GM18909 (cell line): ENCODE measurements around the gene CENPN.

Experiments
- ATAC-seq: cut with Tn5 transposase; IDR thresholded peaks from one replicate; pipeline ENCODE4 v1.9.1; 2021; ENCODE audit warnings: mild to moderate bottlenecking; ENCODE audit not compliant: unreplicated experiment, poor library complexity

CENPN gene

DNA sequence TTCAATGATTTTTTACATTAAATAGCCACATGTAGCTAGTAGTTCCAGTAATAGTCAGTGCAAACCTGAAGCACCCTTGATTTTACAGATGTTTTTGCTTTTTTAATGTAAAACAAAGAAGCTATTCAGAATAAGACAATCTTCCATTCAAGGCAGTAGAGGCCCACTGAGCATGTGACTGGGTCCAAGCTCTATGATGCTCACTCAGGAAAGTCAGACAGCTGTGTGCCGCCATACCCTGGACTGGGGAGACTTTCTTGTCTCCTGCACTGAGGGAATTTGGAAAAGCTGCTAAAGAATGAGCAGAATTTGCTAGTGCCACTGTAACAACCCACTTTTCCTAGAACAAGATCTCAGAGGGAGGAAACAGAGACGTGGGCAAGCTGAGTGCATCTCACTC, 11.5 kb downstream of the CENPN start:
- ATAC-seq: no peak

DNA sequence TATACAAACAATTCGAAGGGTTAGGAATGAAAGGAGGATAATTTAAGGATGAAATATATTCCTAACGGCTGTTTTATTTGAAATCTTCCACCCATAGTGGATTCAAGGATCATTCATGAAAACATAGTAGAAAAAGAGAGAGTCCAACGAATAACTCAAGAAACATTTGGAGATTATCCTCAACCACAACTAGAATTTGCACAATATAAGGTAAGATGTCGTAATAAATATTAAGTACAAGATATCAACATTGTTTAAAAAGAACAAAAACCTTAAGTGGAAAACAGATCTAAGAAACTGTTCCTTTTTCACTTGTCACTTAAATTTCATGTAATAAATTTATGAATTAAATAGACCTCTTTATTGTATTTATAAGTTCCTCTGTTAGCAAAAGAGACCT, 19.4 kb downstream of the CENPN start:
- ATAC-seq: no peak

DNA sequence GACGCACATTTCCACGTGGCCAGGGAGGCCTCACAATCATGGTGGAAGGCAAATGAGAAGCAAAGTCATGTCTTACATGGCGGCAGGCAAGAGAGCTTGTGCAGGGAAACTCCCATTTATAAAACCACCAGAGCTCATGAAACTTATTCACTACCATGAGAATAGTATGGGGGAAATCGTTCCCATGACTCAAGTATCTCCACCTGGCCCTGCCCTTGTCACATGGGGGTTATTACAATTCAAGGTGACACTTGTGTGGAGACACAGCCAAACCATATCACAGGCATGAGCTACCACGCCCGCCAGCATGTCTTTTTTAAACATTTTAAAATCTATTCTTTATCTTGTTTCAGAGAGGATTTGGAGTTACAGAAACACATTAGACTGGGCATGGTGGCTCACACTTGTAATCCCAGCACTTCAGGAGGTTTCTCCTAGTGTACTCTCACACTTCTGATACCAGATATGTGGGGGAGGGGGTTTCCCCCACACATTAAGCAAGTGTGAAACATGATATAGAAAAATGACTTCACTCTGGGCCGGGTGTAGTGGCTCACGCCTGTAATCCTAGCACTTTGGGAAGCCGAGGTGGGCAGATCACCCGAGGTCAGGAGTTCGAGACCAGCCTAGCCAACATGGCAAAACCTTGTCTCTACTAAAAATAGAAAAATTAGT, 23.1 kb downstream of the CENPN start:
- ATAC-seq: no peak

DNA sequence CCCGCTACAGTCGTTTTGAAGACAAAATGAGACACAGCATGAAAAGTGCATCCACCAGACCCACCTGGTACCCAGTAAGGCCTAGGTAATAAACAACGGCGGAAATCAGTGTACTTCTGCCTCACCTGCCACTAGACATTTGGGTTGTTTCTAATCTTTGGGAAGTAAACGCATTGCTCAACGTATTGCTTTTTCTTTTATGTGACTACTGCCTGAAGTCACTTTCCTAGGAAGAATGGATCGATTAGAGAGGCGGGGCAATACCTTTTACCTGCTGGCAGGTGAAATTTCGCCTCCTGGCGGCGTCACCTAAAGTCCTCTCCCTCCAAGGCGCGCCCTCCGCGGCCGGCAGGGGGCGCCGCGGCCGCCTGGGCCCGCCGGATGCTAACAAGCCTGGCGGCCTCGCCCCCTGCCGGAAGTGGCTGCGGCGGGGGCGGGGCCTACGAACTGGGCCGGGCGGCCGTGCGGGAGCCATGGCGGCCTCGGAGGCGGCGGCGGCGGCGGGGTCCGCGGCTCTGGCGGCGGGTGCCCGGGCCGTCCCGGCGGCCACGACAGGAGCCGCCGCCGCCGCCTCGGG, 28.5 kb downstream of the CENPN start, which contains the start of gene ATMIN:
TSS of gene ATMIN (plus strand) at position 445 of the 577 bp plus-strand sequence. CDS start at position 474, 29 bp downstream.
- peak; percentile 94 for ATAC-seq

DNA sequence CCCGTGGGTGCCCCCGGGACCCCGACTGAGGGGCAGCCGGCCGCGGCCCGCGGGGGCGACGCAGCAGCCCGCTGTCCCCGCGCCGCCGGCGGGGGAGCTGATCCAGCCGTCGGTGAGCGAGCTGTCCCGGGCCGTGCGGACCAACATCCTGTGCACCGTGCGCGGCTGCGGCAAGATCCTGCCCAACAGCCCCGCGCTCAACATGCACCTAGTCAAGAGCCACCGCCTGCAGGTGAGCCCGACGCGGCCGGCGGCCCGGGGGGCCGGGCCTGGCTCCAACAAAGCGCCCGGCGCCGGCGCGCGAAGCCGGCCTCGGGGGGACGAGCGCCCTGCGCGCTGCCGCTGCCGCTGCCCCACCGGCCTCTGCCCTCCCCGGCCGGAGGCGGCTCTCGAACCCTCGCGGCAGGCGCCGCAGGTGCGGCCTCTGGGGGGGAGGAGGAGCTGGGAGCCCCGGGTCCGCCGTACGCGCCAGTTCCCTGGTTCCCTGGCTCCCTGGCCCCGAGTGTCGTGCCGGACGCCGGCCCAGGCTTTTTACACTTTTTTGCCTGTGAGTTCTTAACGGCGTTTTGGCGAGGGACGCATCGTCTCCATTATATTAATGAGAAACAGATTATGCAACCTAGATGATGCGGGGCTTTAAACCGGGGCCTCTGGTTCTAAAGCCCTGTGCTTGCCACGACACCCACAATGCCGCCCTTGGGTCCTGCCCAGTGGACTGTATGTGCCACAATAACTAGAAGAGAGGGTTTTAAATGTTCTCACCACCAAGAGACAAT, 29.1 kb downstream of the CENPN start:
- ATAC-seq: peak; percentile 66

DNA sequence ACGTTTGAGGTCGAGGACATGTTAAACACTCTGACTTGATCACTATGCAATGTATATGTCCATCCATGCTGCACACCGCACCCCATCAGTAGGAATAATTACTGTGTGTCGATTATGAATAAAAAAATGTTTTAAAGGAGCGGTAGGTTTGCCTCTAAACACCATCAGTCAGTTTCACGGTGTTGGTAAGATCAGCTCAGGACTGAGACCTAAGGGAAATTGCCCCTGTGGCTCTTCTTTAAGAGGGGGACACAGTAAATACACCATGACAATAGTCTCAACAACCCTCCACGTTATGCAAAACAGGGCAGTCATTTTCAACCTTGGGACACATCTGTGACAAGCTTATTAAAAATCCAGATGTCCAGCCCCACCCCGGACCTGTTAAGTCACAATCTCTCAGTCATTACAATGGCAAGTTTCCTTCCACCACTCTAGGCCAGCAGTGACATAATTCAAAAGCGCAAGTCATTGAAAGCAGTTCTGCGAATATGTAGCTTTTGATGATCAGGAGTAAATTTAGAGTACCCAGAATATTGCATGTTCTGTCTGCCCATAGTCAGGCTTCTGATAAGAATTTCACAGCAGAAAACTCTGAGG, 29.8 kb downstream of the CENPN start:
- no peak for ATAC-seq

DNA sequence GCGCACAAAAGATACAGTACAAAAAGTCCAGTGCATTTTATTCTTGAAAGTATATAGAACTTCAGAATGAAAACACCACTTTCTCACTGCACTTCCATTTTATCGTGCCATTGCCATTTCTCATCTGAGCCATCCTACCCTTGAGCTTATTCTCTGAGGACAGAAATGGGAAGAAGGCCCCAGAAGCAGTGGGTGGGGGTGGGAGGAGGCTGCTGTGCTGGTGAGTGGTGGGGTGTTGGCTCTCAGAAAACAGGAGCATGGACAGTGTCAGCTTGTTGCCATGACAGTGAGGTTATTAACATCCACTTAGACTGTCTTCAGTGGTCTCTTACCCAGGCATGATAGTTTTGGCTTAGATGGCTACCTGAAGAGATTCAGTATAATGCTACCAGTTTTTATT, 33.1 kb downstream of the CENPN start:
- ATAC-seq: no peak

DNA sequence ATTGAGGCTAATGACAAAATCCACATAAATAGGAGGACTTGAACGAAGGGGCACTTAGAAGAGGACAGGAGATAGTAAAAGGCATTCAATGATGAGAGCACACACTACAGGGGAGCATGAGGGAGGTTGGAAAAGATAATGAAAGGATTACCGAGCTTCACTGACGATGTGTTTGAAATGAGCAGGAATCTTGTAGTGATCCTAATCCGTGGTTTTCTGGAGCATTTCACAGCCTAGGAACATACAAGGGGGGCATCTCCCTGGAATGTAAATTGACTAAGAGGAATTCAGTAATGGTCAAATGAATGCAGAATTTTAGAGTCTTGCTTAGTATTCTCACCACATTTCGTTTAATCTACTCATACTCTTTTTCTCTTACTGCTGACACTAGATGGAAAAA, 33.8 kb downstream of the CENPN start:
- ATAC-seq: no peak

DNA sequence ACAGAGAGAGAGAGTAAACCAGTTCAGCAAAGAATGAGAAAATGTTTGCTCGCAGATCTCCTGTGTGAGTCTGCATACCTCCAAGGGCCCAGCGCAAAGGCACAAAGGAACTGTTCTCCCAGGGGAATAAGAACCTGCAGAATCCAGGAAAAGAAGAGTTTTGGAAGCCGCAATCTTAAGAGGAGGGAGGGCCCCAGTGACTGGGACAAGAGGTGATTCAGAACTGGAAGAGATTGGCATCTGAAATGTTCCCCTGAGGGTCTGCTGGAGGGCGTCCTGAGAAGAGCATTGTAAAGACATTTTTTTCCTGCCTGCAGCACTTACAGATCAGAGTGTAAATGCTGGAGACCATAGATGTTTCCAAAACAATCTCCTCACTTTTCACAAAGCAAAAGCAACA, 34.7 kb downstream of the CENPN start:
- no peak for ATAC-seq

DNA sequence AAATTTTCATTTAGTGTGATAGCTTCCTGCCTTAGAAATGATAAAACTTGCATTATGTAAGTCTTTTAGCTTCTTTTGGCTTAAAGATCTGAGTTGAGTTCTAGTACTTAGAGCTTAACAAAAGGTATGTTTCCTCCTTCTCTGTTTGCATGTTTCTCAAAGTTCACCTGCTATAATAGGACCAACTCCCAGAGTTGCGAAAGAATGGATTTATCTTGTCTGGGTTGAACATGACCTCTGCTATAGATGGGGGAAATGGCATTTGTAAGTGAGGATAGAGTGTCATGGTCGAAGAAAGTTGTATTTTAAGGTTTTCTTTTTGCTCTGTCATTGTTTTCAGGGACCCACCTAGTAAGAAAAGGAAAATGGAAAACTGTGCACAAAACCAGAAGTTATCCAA, 35.8 kb downstream of the CENPN start:
- ATAC-seq: no peak

DNA sequence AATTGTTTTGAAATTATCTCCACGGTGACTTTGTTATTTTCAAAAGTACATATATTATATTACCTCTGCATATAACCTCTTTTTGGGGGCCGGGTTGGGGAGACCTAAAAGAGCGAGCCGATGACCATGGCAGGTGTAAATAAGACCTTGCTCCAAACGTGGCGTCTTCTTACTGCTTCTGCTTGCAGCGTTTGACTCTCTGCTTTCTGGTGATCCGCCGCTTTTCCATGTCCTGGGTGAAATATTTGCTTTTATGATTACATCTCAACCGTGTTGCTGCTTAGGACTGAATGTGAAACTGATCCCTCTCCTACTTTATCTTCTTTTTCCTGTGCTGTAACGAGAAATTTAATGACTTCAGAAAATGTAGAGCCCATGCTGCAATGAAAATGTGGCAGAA, 46.7 kb downstream of the CENPN start:
- ATAC-seq: no peak

DNA sequence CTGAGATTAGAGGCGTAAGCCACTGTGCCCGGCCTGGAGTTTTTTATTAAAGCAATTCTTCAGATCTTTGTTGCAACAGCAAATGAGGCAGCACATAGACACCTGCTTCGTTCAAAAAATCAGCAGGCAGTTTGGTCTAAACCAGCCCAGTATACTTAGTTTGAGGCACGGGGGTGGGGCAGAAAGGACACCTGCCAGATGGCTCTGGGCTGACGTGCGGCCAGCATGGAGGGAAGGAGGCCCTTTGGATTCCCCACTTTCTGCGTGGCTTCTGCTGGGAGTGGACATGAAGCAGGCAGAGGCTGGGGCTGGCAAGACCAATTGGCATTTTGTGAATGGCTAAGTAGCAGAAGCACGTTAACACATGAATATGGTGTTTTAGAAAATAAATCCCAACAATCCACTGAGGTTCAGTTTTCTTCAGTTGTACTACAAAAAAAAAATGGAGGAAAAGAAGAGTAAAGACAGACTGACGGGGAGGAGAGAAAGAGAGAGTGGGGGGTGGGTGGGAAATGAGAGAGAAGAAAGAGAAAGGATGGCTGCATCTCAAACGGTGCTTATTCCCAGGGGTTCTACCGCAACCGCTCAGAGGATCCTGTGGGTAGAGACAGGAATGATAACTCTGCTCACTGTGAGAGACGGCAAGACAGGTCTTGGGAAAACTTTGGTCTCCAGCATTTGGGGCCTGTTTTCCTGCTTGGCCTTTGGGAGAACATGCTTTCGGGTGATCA, 53.7 kb downstream of the CENPN start:
- ATAC-seq: no peak

DNA sequence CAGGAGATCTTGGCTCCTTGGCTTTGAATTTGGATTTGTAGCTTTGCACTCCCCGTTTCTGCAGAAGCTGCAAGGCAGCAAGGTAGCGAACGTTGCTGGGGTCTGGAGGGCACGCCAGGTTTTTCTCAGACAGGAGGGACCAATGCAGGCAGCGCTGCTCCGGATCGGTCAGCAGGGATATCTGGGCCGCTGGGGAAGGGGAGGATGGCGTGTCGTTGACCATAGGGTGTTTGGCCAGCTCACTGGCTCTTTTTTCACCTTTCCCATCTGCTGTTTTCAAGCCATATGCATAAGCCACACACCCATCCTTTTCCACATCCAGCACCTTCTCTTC, 54.3 kb downstream of the CENPN start:
- ATAC-seq: no peak

DNA sequence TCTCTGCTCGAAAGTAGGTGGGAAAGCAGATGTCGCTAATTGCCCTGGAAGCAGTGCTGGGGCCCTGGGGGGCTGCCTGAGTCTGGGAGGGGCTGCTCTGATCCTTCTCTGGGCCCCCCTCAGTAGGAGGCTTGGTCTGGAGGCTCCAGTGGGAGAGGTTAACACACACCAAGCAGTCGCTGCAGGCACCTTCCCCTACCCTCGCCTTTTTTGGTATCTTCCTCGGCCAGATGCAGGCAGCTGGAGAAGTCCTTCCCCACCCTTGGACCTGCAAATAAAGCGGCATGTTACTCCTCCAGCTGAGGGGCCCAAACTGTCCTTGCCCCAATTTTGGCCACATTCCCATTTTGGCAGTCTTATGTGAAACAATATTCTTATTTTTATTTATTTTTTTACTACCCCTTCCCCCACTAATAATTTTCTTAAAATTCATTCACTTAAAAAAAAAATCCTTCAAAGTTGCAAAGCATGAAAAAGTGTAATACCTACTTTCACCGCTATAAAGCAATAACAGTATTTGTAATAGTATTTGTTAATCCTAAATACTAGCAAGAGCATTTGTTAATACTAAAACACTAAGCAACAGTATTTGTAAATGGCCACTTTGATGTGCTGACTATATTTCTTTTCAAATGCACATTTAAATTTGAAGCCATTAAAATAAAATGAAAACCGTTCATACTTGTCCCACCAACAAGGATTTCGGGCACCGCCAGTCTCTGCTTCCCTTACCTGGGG, 55.0 kb downstream of the CENPN start:
- ATAC-seq: no peak

DNA sequence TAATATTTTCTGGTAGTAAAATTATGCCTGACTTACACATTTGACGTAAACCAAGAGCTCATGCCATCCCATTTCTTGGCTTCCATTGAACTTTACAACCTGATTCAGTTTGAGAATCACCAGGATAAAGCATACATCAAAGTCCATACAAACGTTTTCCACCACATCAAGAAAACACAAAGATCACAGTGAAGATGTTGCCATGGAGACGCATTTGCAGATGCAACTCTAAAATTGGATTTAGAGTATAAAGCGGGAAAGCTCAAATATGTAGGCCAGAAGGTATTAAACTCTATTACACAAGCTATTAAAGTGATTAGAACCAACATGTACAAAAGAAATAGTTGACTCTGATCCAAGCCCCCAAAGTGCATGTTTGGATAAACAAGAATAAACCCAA, 59.7 kb downstream of the CENPN start:
- ATAC-seq: no peak

DNA sequence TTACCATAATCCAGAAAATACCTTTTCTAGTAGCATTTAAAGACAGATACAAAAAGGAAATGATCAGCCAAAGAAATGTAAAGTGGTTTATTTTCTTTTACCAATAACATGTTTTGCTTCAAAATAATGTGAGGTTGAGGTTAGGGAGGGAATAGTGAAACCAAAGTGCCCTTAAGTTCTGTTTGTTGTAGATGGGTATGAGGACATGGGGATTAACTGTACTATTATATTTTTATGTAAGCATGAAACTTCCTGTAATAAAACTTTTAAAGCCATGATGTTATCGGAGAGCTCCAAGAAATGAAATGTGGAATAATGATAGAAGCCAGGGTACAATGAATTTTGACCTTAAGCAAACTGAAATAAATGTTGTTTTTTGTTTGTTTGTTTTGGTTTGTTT, 60.2 kb downstream of the CENPN start:
- ATAC-seq: no peak

DNA sequence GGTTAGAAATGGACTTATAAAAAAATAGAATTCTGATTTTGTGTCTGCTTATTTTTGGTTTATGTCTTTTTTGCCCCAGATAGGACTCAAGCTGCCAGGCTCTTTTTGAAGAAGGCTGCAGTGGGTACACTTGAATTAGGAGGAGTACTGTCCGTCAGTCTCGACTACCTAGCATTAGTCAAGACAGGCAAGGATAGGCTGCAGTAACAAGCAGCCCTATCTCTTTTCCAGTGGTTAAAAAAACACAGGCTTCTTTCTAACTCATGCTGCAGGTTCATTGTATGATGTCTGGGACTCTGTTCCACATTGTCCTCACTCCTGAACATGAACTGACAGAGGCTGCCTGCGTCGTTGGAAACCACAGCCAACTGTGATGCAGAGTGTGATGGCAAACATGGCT, 62.0 kb downstream of the CENPN start:
- ATAC-seq: no peak

DNA sequence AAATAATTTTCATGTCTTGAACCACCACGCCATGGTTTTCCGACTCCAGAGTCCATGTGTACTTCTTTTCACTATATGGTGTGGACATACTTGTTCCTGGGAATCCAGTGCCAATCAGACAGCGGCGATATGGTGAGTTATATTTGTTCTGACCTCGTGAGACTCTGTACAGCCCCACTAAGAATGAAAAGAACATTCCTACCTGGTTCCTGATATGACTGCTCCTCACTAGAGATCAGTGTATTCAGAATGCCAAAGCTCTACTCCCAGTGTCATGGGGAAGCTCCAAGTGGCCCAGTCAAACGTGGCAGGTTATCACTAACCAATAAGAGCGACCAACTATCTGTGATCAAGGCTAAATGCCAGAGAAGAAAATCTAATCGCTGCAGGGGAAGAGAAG, 64.0 kb downstream of the CENPN start:
- no peak for ATAC-seq

DNA sequence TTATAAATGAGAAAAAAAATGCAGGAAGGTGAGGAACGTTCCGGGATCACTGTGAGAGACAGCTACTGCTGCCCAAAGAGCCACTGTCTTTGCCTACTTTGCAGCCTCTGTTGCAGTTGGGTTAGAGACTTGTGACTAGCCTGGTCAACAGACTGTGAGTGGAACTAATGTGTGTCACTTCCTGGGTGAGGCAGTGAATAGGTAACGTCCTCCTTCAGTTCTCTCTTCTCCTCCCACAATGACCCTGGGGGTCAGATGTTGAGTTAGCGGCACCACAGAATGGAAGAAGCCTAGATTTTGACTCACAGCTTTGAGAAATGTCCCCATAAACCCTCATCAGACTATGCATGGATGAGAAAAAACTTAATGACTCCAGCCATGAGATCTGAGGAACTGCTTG, 64.8 kb downstream of the CENPN start:
- ATAC-seq: no peak
